ENCODE measurements around the gene CHN2. TPM values are rescaled to one million over a fixed set of nuclear protein-coding genes. Genes with fewer than 3 reads are reported as not detected.

The CHN2 gene
- polyA plus RNA-seq, 1 of the 3 experiments (the other 2 are of a cell fraction), result 0.02 TPM

- ChIA-PET CTCF (interaction anchor here (0.7 kb wide), 2 partner anchors 10 to 136 kb away, joined by 3 read pairs; no protein-coding TSS in a partner anchor), POLR2A (no interaction called here)
- no peaks in the 10 kb centered on the region for H4K20me1 ChIP-seq (ENCODE audit: insufficient read depth)
- WGBS (ENCODE audit: low lambda C conversion rate), result 80% methylated on average over 7 of the region's 9 CpGs
- no peaks in the 10 kb centered on the region for H3K79me2 ChIP-seq (ENCODE audit: insufficient read depth)
- no peaks in the 10 kb centered on the region for H3F3A ChIP-seq (replicated peaks; ENCODE audit: insufficient read depth)
- H3K4me2 ChIP-seq, result no peak overlapping the region
- no peaks in the 10 kb centered on the region for H3K36me3 ChIP-seq (replicated peaks in 1 of 2; ENCODE audit: control insufficient read depth in 1 of 2, insufficient read depth in 2 of 2, low read length in 1 of 2)
- no peaks in the 10 kb centered on the region for H3K9me3 ChIP-seq
- no peaks in the 10 kb centered on the region for H3K9me2 ChIP-seq
- no peak for TF ChIP-seq USF2 (IDR thresholded peaks at IDR 0.05; ENCODE audit: borderline replicate concordance, low read depth, low read length)
- no peak for TF ChIP-seq POLR2AphosphoS5 (IDR thresholded peaks at IDR 0.05; ENCODE audit: low read depth, low read length)
- no peak for TF ChIP-seq RAD21 (IDR thresholded peaks at IDR 0.05; ENCODE audit: low read length)
- no peak for TF ChIP-seq GATA2 (CRISPR knock-in tag; IDR thresholded peaks at IDR 0.05)
- no peak for TF ChIP-seq NRF1 (IDR thresholded peaks at IDR 0.05; ENCODE audit: low read depth, low read length)
- TF ChIP-seq REST (IDR thresholded peaks at IDR 0.05; ENCODE audit: low read depth, low read length), result no peak
- no peak for TF ChIP-seq ELF1 (IDR thresholded peaks at IDR 0.05)
- no peak overlapping the region for H3K27ac ChIP-seq (ENCODE audit: low read depth in 2 of 2, low read length in 1 of 2)
- H3K4me1 ChIP-seq (ENCODE audit: control insufficient read depth in 1 of 2, insufficient read depth in 2 of 2, low read depth in 1 of 2, low read length in 1 of 2), result peaks cover 0 to 12% of the 10 kb centered on the region in 2 experiments; a peak in 3 of 4 replicates
- no peak overlapping the region for H2AFZ ChIP-seq (ENCODE audit: low read depth)
- no peak for DNase-seq
- no peak overlapping the region for H3K9ac ChIP-seq
- peaks cover 6% of the 10 kb centered on the region; the same call in 1 of the 2 replicates for H3K27me3 ChIP-seq (ENCODE audit: insufficient read depth)
- H3K4me3 ChIP-seq (ENCODE audit: low read depth in 2 of 2, low read length in 1 of 2), result no peak overlapping the region
Observed at GRCh38 chr7:29272057-29272456, 77.5 kb downstream of the CHN2 start.

GRCh38 chr7:29274146-29275017 lies 79.8 kb downstream of the CHN2 start:
- Histone ChIP-seq H4K20me1 (ENCODE audit: insufficient read depth) (no peaks in the 10 kb centered on the region), H3K9me3 (no peaks in the 10 kb centered on the region), H3K36me3 (replicated peaks in 1 of 2; ENCODE audit: control insufficient read depth in 1 of 2, insufficient read depth in 2 of 2, low read length in 1 of 2) (no peaks in the 10 kb centered on the region), H3K4me3 (ENCODE audit: low read depth in 2 of 2, low read length in 1 of 2) (no peak overlapping the region), H3K27ac (ENCODE audit: low read depth in 2 of 2, low read length in 1 of 2) (no peak overlapping the region), H3K9ac (no peak overlapping the region), H3K9me2 (no peaks in the 10 kb centered on the region), H3F3A (replicated peaks; ENCODE audit: insufficient read depth) (no peaks in the 10 kb centered on the region), H3K4me2 (no peak overlapping the region), H3K4me1 (ENCODE audit: control insufficient read depth in 1 of 2, insufficient read depth in 2 of 2, low read depth in 1 of 2, low read length in 1 of 2) (peaks cover 0 to 11% of the 10 kb centered on the region in 2 experiments; a peak in 3 of 4 replicates), H3K79me2 (ENCODE audit: insufficient read depth) (no peaks in the 10 kb centered on the region), H2AFZ (ENCODE audit: low read depth) (no peak overlapping the region), H3K27me3 (ENCODE audit: insufficient read depth) (peaks cover 13% of the 10 kb centered on the region; the same call in 1 of the 2 replicates)
- DNase-seq, result no peak
- 65% methylated on average over 11 of the region's 11 CpGs for WGBS (ENCODE audit: low lambda C conversion rate)
- ChIA-PET CTCF (interaction anchor here (1.6 to 2.6 kb wide), 2 partner anchors 26 to 85 kb away, joined by 3 to 9 read pairs; no protein-coding TSS in a partner anchor), POLR2A (interaction anchor here (0.7 kb wide), 1 partner anchor 110 kb away, joined by 3 read pairs; no protein-coding TSS in a partner anchor)
- TF ChIP-seq TAF1 (IDR thresholded peaks at IDR 0.05; ENCODE audit: borderline replicate concordance, low read depth, low read length), result no peak
- no peak for TF ChIP-seq YY1 (IDR thresholded peaks at IDR 0.05; ENCODE audit: low read depth)
- no peak for TF ChIP-seq IRF3 (IDR thresholded peaks at IDR 0.05; ENCODE audit: low read depth, low read length)
- no peak for TF ChIP-seq RCOR1 (IDR thresholded peaks at IDR 0.05; ENCODE audit: low read length)
- no peak for TF ChIP-seq CHD2 (IDR thresholded peaks at IDR 0.05; ENCODE audit: low read length, partially characterized antibody)
- TF ChIP-seq FOXJ3 (CRISPR knock-in tag; IDR thresholded peaks at IDR 0.05), result no peak
- TF ChIP-seq CTCF (IDR thresholded peaks at IDR 0.05), result no peak
